ENCODE data around the gene IQSEC1. TPM values are rescaled to one million over a fixed set of nuclear protein-coding genes. Genes with fewer than 3 reads are reported as not detected.

Gene IQSEC1
- total and polyA plus RNA-seq, 10 of the 15 experiments (the other 5 are each of a cell fraction or from before 2014, with no cell fraction given) = 0.92 to 55.2 (median 8.5) TPM

DNA sequence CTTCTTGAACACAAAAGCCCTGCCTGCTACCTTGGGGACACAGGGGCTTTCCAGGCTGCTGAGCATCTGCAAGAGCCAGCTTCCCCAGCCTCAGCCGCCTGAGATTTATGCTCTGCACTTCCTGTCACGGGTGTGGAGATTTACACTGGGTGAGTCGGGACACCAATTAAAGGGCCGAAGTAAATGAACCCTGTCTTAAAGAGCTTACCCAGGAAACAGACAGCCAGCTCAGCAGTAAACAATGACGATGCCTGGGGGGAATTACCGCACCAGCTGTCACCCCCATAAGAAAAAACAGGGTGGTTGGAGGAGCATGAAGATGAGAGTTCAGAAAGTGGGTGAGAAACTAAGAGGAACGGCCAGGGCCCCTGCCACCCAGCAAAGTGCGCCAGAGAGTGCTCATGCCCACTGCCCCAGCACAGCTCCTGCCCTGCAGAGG, 37.5 kb upstream of the IQSEC1 start:
- Histone ChIP-seq H3K27ac (ENCODE audit: control insufficient read depth, insufficient read depth) (peak overlapping the region; percentile 58), H3K79me2 (ENCODE audit: control insufficient read depth, insufficient read depth, low read length) (no peaks in the 10 kb centered on the region), H3K4me2 (ENCODE audit: control insufficient read depth, insufficient read depth) (peak overlapping the region; percentile 79), H4K20me1 (ENCODE audit: control insufficient read depth, insufficient read depth) (no peaks in the 10 kb centered on the region), H3K36me3 (ENCODE audit: control insufficient read depth in 2 of 2, insufficient read depth in 2 of 2, low read length in 1 of 2) (no peaks in the 10 kb centered on the region), H2AFZ (ENCODE audit: control insufficient read depth, low read depth, low read length) (peak overlapping the region; percentile 75), H3K9ac (ENCODE audit: control insufficient read depth, insufficient read depth, low read length) (peak overlapping the region; percentile 3; the same call in 1 of the 2 replicates), H3K4me1 (ENCODE audit: control insufficient read depth, insufficient read depth, low read length) (peaks cover 13% of the 10 kb centered on the region), H3K9me3 (replicated peaks; ENCODE audit: control insufficient read depth, insufficient read depth, low read length) (no peaks in the 10 kb centered on the region), H3K27me3 (replicated peaks in 1 of 2; ENCODE audit: control insufficient read depth in 2 of 2, insufficient read depth in 2 of 2, low read length in 1 of 2) (no peaks in the 10 kb centered on the region), H3K4me3 (no peak overlapping the region)
- CTCF ChIA-PET = interaction anchor here (0.9 to 6.5 kb wide), 4 partner anchors 18 to 342 kb away, joined by 3 to 46 read pairs (median 8); no protein-coding TSS in a partner anchor
- POLR2A ChIA-PET = interaction anchor here (0.6 to 1.2 kb wide), 6 partner anchors 19 to 101 kb away, joined by 3 to 6 read pairs (median 3); no protein-coding TSS in a partner anchor
- BruUV-seq (replicated peaks) = no TSS peak
- in situ Hi-C loops (cut with MboI) = no loop called here
- DNase-seq (ENCODE audit: low read depth, low spot score) (peak; percentile 76), FAIRE-seq (peak; percentile 56), ATAC-seq (peak; percentile 95)
- SMC1A ChIA-PET (ENCODE audit: uncharacterized antibody, unreplicated experiment) = interaction anchor here (1.0 to 1.5 kb wide), 5 partner anchors 19 to 342 kb away, joined by 3 to 16 read pairs (median 3); no protein-coding TSS in a partner anchor
- intact Hi-C loops (cut with micrococcal nuclease; ENCODE audit: unreplicated experiment) = no loop called here
- RAD21 ChIA-PET (ENCODE audit: unreplicated experiment) = interaction anchor here (0.6 to 1.3 kb wide), 9 partner anchors 19 to 463 kb away, joined by 3 to 11 read pairs (median 3); no protein-coding TSS in a partner anchor
- 1% methylated on average over 8 of the region's 8 CpGs for WGBS (ENCODE audit: insufficient coverage, insufficient replicate concordance, low lambda C conversion rate, missing lambda C conversion rate)
- TF ChIP-seq, protein P1, sequence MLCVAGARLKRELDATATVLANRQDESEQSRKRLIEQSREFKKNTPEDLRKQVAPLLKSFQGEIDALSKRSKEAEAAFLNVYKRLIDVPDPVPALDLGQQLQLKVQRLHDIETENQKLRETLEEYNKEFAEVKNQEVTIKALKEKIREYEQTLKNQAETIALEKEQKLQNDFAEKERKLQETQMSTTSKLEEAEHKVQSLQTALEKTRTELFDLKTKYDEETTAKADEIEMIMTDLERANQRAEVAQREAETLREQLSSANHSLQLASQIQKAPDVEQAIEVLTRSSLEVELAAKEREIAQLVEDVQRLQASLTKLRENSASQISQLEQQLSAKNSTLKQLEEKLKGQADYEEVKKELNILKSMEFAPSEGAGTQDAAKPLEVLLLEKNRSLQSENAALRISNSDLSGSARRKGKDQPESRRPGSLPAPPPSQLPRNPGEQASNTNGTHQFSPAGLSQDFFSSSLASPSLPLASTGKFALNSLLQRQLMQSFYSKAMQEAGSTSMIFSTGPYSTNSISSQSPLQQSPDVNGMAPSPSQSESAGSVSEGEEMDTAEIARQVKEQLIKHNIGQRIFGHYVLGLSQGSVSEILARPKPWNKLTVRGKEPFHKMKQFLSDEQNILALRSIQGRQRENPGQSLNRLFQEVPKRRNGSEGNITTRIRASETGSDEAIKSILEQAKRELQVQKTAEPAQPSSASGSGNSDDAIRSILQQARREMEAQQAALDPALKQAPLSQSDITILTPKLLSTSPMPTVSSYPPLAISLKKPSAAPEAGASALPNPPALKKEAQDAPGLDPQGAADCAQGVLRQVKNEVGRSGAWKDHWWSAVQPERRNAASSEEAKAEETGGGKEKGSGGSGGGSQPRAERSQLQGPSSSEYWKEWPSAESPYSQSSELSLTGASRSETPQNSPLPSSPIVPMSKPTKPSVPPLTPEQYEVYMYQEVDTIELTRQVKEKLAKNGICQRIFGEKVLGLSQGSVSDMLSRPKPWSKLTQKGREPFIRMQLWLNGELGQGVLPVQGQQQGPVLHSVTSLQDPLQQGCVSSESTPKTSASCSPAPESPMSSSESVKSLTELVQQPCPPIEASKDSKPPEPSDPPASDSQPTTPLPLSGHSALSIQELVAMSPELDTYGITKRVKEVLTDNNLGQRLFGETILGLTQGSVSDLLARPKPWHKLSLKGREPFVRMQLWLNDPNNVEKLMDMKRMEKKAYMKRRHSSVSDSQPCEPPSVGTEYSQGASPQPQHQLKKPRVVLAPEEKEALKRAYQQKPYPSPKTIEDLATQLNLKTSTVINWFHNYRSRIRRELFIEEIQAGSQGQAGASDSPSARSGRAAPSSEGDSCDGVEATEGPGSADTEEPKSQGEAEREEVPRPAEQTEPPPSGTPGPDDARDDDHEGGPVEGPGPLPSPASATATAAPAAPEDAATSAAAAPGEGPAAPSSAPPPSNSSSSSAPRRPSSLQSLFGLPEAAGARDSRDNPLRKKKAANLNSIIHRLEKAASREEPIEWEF (IDR thresholded peaks at IDR 0.05; ENCODE audit: insufficient replicate concordance, low read depth, low read length) = no peak
- TF ChIP-seq BRCA1 (IDR thresholded peaks at IDR 0.05; ENCODE audit: low read depth, low read length) (no peak), RCOR1 (conservative IDR thresholded peaks at IDR 0.05; ENCODE audit: low read depth, low read length) (no peak), EP300 (IDR thresholded peaks at IDR 0.05; ENCODE audit: borderline replicate concordance in 1 of 2, control insufficient read depth in 1 of 2, low read depth in 2 of 2, low read length in 2 of 2) (peak; percentile 15 to 46; a peak in 1 of 4 replicates), TCF3 (IDR thresholded peaks at IDR 0.05; ENCODE audit: borderline replicate concordance, insufficient read depth, low read depth, low read length) (no peak), SMARCA5 (IDR thresholded peaks at IDR 0.05) (no peak), SMAD5 (IDR thresholded peaks at IDR 0.05; ENCODE audit: low read depth) (no peak)
- TF ChIP-seq, protein P2, sequence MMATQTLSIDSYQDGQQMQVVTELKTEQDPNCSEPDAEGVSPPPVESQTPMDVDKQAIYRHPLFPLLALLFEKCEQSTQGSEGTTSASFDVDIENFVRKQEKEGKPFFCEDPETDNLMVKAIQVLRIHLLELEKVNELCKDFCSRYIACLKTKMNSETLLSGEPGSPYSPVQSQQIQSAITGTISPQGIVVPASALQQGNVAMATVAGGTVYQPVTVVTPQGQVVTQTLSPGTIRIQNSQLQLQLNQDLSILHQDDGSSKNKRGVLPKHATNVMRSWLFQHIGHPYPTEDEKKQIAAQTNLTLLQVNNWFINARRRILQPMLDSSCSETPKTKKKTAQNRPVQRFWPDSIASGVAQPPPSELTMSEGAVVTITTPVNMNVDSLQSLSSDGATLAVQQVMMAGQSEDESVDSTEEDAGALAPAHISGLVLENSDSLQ (IDR thresholded peaks at IDR 0.05) = peak; percentile 75
- TF ChIP-seq, protein P3, sequence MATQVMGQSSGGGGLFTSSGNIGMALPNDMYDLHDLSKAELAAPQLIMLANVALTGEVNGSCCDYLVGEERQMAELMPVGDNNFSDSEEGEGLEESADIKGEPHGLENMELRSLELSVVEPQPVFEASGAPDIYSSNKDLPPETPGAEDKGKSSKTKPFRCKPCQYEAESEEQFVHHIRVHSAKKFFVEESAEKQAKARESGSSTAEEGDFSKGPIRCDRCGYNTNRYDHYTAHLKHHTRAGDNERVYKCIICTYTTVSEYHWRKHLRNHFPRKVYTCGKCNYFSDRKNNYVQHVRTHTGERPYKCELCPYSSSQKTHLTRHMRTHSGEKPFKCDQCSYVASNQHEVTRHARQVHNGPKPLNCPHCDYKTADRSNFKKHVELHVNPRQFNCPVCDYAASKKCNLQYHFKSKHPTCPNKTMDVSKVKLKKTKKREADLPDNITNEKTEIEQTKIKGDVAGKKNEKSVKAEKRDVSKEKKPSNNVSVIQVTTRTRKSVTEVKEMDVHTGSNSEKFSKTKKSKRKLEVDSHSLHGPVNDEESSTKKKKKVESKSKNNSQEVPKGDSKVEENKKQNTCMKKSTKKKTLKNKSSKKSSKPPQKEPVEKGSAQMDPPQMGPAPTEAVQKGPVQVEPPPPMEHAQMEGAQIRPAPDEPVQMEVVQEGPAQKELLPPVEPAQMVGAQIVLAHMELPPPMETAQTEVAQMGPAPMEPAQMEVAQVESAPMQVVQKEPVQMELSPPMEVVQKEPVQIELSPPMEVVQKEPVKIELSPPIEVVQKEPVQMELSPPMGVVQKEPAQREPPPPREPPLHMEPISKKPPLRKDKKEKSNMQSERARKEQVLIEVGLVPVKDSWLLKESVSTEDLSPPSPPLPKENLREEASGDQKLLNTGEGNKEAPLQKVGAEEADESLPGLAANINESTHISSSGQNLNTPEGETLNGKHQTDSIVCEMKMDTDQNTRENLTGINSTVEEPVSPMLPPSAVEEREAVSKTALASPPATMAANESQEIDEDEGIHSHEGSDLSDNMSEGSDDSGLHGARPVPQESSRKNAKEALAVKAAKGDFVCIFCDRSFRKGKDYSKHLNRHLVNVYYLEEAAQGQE (IDR thresholded peaks at IDR 0.05; ENCODE audit: low read depth, low read length) = no peak
- TF ChIP-seq, protein P4, sequence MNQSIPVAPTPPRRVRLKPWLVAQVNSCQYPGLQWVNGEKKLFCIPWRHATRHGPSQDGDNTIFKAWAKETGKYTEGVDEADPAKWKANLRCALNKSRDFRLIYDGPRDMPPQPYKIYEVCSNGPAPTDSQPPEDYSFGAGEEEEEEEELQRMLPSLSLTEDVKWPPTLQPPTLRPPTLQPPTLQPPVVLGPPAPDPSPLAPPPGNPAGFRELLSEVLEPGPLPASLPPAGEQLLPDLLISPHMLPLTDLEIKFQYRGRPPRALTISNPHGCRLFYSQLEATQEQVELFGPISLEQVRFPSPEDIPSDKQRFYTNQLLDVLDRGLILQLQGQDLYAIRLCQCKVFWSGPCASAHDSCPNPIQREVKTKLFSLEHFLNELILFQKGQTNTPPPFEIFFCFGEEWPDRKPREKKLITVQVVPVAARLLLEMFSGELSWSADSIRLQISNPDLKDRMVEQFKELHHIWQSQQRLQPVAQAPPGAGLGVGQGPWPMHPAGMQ (IDR thresholded peaks at IDR 0.05; ENCODE audit: borderline replicate concordance) = no peak

Measured in GM12878 (cell line).